ENCODE data around the gene CYP3A7.

DNA sequence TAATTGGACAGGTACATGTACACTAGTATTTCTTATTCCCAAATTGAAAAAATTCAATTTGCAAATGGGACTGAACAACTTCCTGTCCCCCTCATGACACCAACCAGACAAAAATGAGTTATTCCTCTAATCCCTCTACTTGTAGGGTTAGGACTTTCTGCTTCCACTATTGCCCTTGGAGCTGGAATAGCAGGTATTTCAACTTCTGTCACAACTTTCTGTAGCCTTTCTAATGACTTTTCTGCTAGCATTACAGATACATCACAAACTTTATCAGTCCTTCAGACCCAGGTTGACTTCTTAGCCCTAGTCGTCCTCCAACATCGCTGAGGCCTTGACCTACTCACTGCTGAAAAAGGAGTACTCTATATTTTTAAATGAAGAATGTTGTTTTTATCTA lies 6.4 kb downstream of the CYP3A7 start:
- TF ChIP-seq, protein P1, sequence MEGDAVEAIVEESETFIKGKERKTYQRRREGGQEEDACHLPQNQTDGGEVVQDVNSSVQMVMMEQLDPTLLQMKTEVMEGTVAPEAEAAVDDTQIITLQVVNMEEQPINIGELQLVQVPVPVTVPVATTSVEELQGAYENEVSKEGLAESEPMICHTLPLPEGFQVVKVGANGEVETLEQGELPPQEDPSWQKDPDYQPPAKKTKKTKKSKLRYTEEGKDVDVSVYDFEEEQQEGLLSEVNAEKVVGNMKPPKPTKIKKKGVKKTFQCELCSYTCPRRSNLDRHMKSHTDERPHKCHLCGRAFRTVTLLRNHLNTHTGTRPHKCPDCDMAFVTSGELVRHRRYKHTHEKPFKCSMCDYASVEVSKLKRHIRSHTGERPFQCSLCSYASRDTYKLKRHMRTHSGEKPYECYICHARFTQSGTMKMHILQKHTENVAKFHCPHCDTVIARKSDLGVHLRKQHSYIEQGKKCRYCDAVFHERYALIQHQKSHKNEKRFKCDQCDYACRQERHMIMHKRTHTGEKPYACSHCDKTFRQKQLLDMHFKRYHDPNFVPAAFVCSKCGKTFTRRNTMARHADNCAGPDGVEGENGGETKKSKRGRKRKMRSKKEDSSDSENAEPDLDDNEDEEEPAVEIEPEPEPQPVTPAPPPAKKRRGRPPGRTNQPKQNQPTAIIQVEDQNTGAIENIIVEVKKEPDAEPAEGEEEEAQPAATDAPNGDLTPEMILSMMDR (IDR thresholded peaks at IDR 0.05), result no peak
- TF ChIP-seq, protein P2, sequence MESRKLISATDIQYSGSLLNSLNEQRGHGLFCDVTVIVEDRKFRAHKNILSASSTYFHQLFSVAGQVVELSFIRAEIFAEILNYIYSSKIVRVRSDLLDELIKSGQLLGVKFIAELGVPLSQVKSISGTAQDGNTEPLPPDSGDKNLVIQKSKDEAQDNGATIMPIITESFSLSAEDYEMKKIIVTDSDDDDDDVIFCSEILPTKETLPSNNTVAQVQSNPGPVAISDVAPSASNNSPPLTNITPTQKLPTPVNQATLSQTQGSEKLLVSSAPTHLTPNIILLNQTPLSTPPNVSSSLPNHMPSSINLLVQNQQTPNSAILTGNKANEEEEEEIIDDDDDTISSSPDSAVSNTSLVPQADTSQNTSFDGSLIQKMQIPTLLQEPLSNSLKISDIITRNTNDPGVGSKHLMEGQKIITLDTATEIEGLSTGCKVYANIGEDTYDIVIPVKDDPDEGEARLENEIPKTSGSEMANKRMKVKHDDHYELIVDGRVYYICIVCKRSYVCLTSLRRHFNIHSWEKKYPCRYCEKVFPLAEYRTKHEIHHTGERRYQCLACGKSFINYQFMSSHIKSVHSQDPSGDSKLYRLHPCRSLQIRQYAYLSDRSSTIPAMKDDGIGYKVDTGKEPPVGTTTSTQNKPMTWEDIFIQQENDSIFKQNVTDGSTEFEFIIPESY (IDR thresholded peaks at IDR 0.05; ENCODE audit: borderline replicate concordance, low read depth), result no peak
- TF ChIP-seq NFIC (IDR thresholded peaks at IDR 0.05; ENCODE audit: borderline replicate concordance) (no peak), RAD21 (IDR thresholded peaks at IDR 0.05; ENCODE audit: low read length) (no peak), RFX5 (IDR thresholded peaks at IDR 0.05; ENCODE audit: low read length) (no peak), TEAD4 (IDR thresholded peaks at IDR 0.05; ENCODE audit: borderline replicate concordance, insufficient read depth) (no peak), ELF1 (IDR thresholded peaks at IDR 0.05) (no peak), MXI1 (IDR thresholded peaks at IDR 0.05; ENCODE audit: low read depth, low read length) (no peak), GATA2 (CRISPR knock-in tag; IDR thresholded peaks at IDR 0.05) (no peak), TAF1 (IDR thresholded peaks at IDR 0.05; ENCODE audit: borderline replicate concordance, low read depth, low read length) (no peak), EZH2phosphoT487 (IDR thresholded peaks at IDR 0.05; ENCODE audit: borderline replicate concordance, low read depth) (no peak), EP300 (IDR thresholded peaks at IDR 0.05; ENCODE audit: borderline replicate concordance in 1 of 2, low read depth in 1 of 2, low read length in 1 of 2) (no peak)
- TF ChIP-seq, protein P3, sequence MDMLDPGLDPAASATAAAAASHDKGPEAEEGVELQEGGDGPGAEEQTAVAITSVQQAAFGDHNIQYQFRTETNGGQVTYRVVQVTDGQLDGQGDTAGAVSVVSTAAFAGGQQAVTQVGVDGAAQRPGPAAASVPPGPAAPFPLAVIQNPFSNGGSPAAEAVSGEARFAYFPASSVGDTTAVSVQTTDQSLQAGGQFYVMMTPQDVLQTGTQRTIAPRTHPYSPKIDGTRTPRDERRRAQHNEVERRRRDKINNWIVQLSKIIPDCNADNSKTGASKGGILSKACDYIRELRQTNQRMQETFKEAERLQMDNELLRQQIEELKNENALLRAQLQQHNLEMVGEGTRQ (IDR thresholded peaks at IDR 0.05; ENCODE audit: borderline replicate concordance, low read depth, low read length), result no peak
- TF ChIP-seq, protein P4, sequence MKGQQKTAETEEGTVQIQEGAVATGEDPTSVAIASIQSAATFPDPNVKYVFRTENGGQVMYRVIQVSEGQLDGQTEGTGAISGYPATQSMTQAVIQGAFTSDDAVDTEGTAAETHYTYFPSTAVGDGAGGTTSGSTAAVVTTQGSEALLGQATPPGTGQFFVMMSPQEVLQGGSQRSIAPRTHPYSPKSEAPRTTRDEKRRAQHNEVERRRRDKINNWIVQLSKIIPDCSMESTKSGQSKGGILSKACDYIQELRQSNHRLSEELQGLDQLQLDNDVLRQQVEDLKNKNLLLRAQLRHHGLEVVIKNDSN (IDR thresholded peaks at IDR 0.05; ENCODE audit: borderline replicate concordance, low read depth), result no peak

Data from SK-N-SH (cell line).